B cell (primary cell): ENCODE measurements around the gene AKR1A1. TPM values are rescaled to one million over a fixed set of nuclear protein-coding genes. Genes with fewer than 3 reads are reported as not detected.

ENCODE experiments used
- ATAC-seq: fragments of 200-7000 bp; cut with Tn5 transposase; one replicate; pipeline ENCODE4 v1.10.0; 2021; ENCODE audit warnings: low read depth, mild to moderate bottlenecking, moderate number of reproducible peaks, moderate library complexity
- CTCF ChIA-PET: fragments of 350-600 bp; sonication (Branson Sonifier 250); formaldehyde crosslinking; loops from one replicate; lab custom pipeline; 2021; ENCODE audit warnings: antibody characterized with exemption, inconsistent platforms; lab: Charles Lee
- POLR2A ChIA-PET: fragments of 350-600 bp; sonication (Branson Sonifier 250); formaldehyde crosslinking; loops from one replicate; lab custom pipeline; 2021; ENCODE audit warnings: antibody characterized with exemption; lab: Charles Lee
- DNase-seq: peaks from one replicate; pipeline ENCODE4 v3.0.0; 2013
- H2AFZ ChIP-seq: 2 replicates; pipeline ENCODE4 v1.6.1; 2012; ENCODE audit warnings: mild to moderate bottlenecking, low read depth, low read length; ENCODE audit not compliant: insufficient read depth, poor library complexity, severe bottlenecking
- H3K27ac ChIP-seq, 2 donors: 1 replicate in 1 of 2; 2 replicates in 1 of 2; pipeline ENCODE4 v1.5.1; 2012 to 2013; ENCODE audit warnings: low read length in 2 of 2, mild to moderate bottlenecking in 2 of 2, moderate library complexity in 1 of 2
- H3K27me3 ChIP-seq, 4 experiments: fragments of 200-600 bp in 1 of 4; sonication (generic) in 1 of 4; replicated peaks in 1 of 4; 1 replicate in 2 of 4; 2 replicates in 2 of 4; pipeline versions ENCODE4 v1.6.1 to v1.7.0; 2013 to 2016; ENCODE audit warnings: low read length in 3 of 4, mild to moderate bottlenecking in 2 of 4, mixed read lengths in 1 of 4, moderate library complexity in 1 of 4; ENCODE audit not compliant: insufficient read depth in 4 of 4, control insufficient read depth in 3 of 4; ENCODE audit errors: control extremely low read depth in 1 of 4
- H3K36me3 ChIP-seq, 2 experiments: replicated peaks in 1 of 2; 1 replicate in 1 of 2; 2 replicates in 1 of 2; pipeline versions ENCODE4 v1.6.1 to v1.7.1; 2013; ENCODE audit warnings: low read length in 1 of 2; ENCODE audit not compliant: insufficient read depth in 2 of 2, control insufficient read depth in 1 of 2; ENCODE audit errors: control extremely low read depth in 1 of 2, extremely low read depth in 1 of 2
- H3K4me1 ChIP-seq, 2 donors: fragments of 200-600 bp in 1 of 2; sonication (generic) in 1 of 2; 1 replicate in 1 of 2; 2 replicates in 1 of 2; pipeline versions ENCODE4 v1.5.1 to v1.6.1; 2013 to 2017; ENCODE audit warnings: low read length in 2 of 2; ENCODE audit not compliant: control insufficient read depth in 2 of 2, insufficient read depth in 2 of 2
- H3K4me2 ChIP-seq: replicated peaks from 2 replicates; pipeline ENCODE3; 2012; ENCODE audit warnings: mild to moderate bottlenecking, low read depth, low read length; ENCODE audit not compliant: poor library complexity, severe bottlenecking
- H3K4me3 ChIP-seq, 5 experiments: fragments of 200-600 bp in 1 of 5; sonication (generic) in 1 of 5; 1 replicate in 3 of 5; 2 replicates in 2 of 5; pipeline versions ENCODE4 v1.5.1 to v1.7.0; 2011 to 2016; ENCODE audit warnings: low read length in 4 of 5, mild to moderate bottlenecking in 4 of 5, low read depth in 2 of 5, control low read depth in 1 of 5, moderate library complexity in 1 of 5; ENCODE audit not compliant: insufficient read depth in 1 of 5; ENCODE audit errors: control extremely low read depth in 1 of 5, extremely low read depth in 1 of 5
- H3K79me2 ChIP-seq: fragments of 200-600 bp; sonication (generic); one replicate; pipeline ENCODE4 v1.6.0; 2016; ENCODE audit warnings: low read length; ENCODE audit not compliant: control insufficient read depth, insufficient read depth
- H3K9ac ChIP-seq: fragments of 200-600 bp; sonication (generic); 2 replicates; pipeline ENCODE4 v1.6.1; 2017; ENCODE audit warnings: mild to moderate bottlenecking, low read length, moderate library complexity
- H3K9me3 ChIP-seq, 3 donors: one replicate each; pipeline versions ENCODE4 v1.6.1 to v1.7.1; 2013; ENCODE audit warnings: low read length in 2 of 3; ENCODE audit not compliant: control insufficient read depth in 2 of 3, insufficient read depth in 1 of 3; ENCODE audit errors: control extremely low read depth in 1 of 3
- H4K20me1 ChIP-seq: 2 replicates; pipeline ENCODE4 v1.6.0; 2012; ENCODE audit warnings: mild to moderate bottlenecking, low read length; ENCODE audit not compliant: insufficient read depth, control insufficient read depth, poor library complexity, severe bottlenecking
- H3K27ac Mint-ChIP-seq: one replicate; pipeline ENCODE4 v1.8.0; 2021; ENCODE audit warnings: mixed read lengths
- H3K27me3 Mint-ChIP-seq: one replicate; pipeline ENCODE4 v1.8.0; 2021; ENCODE audit warnings: mixed read lengths
- H3K4me1 Mint-ChIP-seq: one replicate; pipeline ENCODE4 v1.8.0; 2021; ENCODE audit warnings: mixed read lengths
- H3K4me3 Mint-ChIP-seq: one replicate; pipeline ENCODE4 v1.8.0; 2021; ENCODE audit warnings: mixed read lengths
- H3K9me3 Mint-ChIP-seq: one replicate; pipeline ENCODE4 v1.8.0; 2022; ENCODE audit warnings: mixed read lengths; ENCODE audit not compliant: insufficient read depth
- CTCF ChIP-seq: fragments of 200-600 bp; IDR thresholded peaks from one replicate; pipeline ENCODE4 v1.8.0; 2022; ENCODE audit warnings: antibody characterized with exemption, mild to moderate bottlenecking
- EZH2 ChIP-seq: IDR thresholded peaks from 2 replicates; pipeline ENCODE4 v1.6.1; 2012; ENCODE audit warnings: borderline replicate concordance, low read depth, mild to moderate bottlenecking, moderate library complexity, low read length; ENCODE audit not compliant: insufficient read depth, poor library complexity, severe bottlenecking
- WGBS: methylation state at CpG from one replicate; pipeline ENCODE4 v1.1.5; 2013; ENCODE audit warnings: missing lambda C conversion rate; ENCODE audit not compliant: insufficient coverage; 5-methylcytosine and 5-hydroxymethylcytosine counted together
- intact Hi-C: fragments of 100-400 bp; cut with micrococcal nuclease; formaldehyde crosslinking; loops from one replicate; pipeline ENCODE4 v1.10.0; 2022
- polyA plus RNA-seq: library from polyadenylated mRNA; depleted of rRNA; stranded (reverse); fragments of >200 nt; gene quantifications from 2 replicates; pipeline ENCODE4 v1.2.3, GENCODE V29; 2012
- total RNA-seq, 2 donors: library from RNA; stranded (reverse); fragments of 120-200 nt in 1 of 2; gene quantifications; 1 replicate in 1 of 2; 2 replicates in 1 of 2; pipeline versions ENCODE4 v1.2.3 to v1.2.4, GENCODE V29; 2013 to 2022

Gene AKR1A1
- total and polyA plus RNA-seq, 2 donors (not counting 1 experiment from before 2014, with no cell fraction given) = 145 to 163 TPM

- no peak for DNase-seq
- no peak overlapping the region for H2AFZ ChIP-seq
- H3K27ac ChIP-seq = no peak overlapping the region
- no peaks in the 10 kb centered on the region for H3K9me3 ChIP-seq
- intact Hi-C loops = no loop called here
- no peaks in the 10 kb centered on the region for H3K9me3 Mint-ChIP-seq
- no peak overlapping the region for H3K4me3 ChIP-seq
- peaks cover 5% of the 10 kb centered on the region for H3K4me1 Mint-ChIP-seq
- WGBS = 95% methylated on average over 2 of the region's 4 CpGs
- ATAC-seq = no peak
- H3K27me3 Mint-ChIP-seq = no peaks in the 10 kb centered on the region
- no peak overlapping the region for H3K27ac Mint-ChIP-seq
- H3K4me3 Mint-ChIP-seq = no peak overlapping the region
- H4K20me1 ChIP-seq = peaks cover 6% of the 10 kb centered on the region
- CTCF ChIA-PET = interaction anchor here (1.0 to 8.7 kb wide), 15 partner anchors 8 to 151 kb away, joined by 3 to 351 read pairs (median 11); partner anchors contain the start of genes AKR1A1, CCDC163, MMACHC and NASP
- H3K4me1 ChIP-seq = no peaks in the 10 kb centered on the region
- no peak for TF ChIP-seq EZH2
- no peak for TF ChIP-seq CTCF
- no peak overlapping the region for H3K4me2 ChIP-seq
- peaks cover 4% of the 10 kb centered on the region for H3K79me2 ChIP-seq
- H3K27me3 ChIP-seq = no peaks in the 10 kb centered on the region
- POLR2A ChIA-PET = interaction anchor here (0.6 kb wide), 1 partner anchor 33 kb away, joined by 6 read pairs; no protein-coding TSS in a partner anchor
- no peak overlapping the region for H3K9ac ChIP-seq
- H3K36me3 ChIP-seq = peaks cover 6 to 82% of the 10 kb centered on the region in 2 experiments
These were observed 39.6 kb upstream of the AKR1A1 start for GRCh38 chr1:45510972-45511527.

GRCh38 chr1:45512641-45513054 is 38.0 kb upstream of the AKR1A1 start:
- H4K20me1 ChIP-seq = peaks cover 6% of the 10 kb centered on the region
- H3K36me3 ChIP-seq = peaks cover 7 to 90% of the 10 kb centered on the region in 2 experiments
- peak; percentile 66 for ATAC-seq
- H3K9me3 ChIP-seq = no peaks in the 10 kb centered on the region
- no peaks in the 10 kb centered on the region for H3K27me3 ChIP-seq
- POLR2A ChIA-PET = interaction anchor here (0.6 to 1.2 kb wide), 6 partner anchors 9 to 501 kb away, joined by 3 to 13 read pairs (median 4); partner anchors contain the start of genes HECTD3, PRDX1 and UROD
- CTCF ChIA-PET = interaction anchor here (0.9 to 8.7 kb wide), 32 partner anchors 8 to 500 kb away, joined by 3 to 351 read pairs (median 6); partner anchors contain the start of genes AKR1A1, CCDC163, GPBP1L1 and MMACHC
- intact Hi-C loops = loop anchor here (1.0 kb wide), 2 partner anchors 9 to 58 kb away; partner anchors contain the start of gene PRDX1
- Mint-ChIP-seq H3K4me1 (peaks cover 8% of the 10 kb centered on the region), H3K27me3 (no peaks in the 10 kb centered on the region), H3K27ac (peak overlapping the region; percentile 76), H3K4me3 (no peak overlapping the region), H3K9me3 (no peaks in the 10 kb centered on the region)
- TF ChIP-seq EZH2 (no peak), CTCF (peak; percentile 89)
- H3K4me1 ChIP-seq = no peaks in the 10 kb centered on the region
- H3K27ac ChIP-seq = no peak overlapping the region
- H3K9ac ChIP-seq = no peak overlapping the region
- H3K79me2 ChIP-seq = peaks cover 4% of the 10 kb centered on the region
- peak; percentile 76 for DNase-seq
- no peak overlapping the region for H2AFZ ChIP-seq
- H3K4me3 ChIP-seq = no peak overlapping the region
- WGBS = no CpG with 5 or more reads among the region's 1 CpG
- H3K4me2 ChIP-seq = no peak overlapping the region
